Tibial nerve (tissue), 4 donors: ENCODE measurements around the gene FRYL. TPM values are rescaled to one million over a fixed set of nuclear protein-coding genes. Genes with fewer than 3 reads are reported as not detected.
"Not testable (repeated sequence)": the region's sequence is repeated elsewhere in the genome, so short reads cannot be mapped to it uniquely, and the experiment has no call there.

Experiments used
- DNase-seq, 2 donors: peaks; one replicate each; pipeline ENCODE4 v3.0.0-alpha.2; 2019; ENCODE audit warnings: low spot score in 2 of 2
- H3K27ac ChIP-seq, 4 donors: fragments of 200-600 bp; sonication (generic) in 3 of 4; one replicate each; pipeline ENCODE4 v1.5.1; 2017 to 2019; ENCODE audit warnings: mild to moderate bottlenecking in 1 of 4
- H3K27me3 ChIP-seq, 2 donors: fragments of 200-600 bp; sonication (generic) in 1 of 2; one replicate each; pipeline versions ENCODE4 v1.5.1 to v1.6.0; 2017 to 2019
- H3K36me3 ChIP-seq, 3 donors: fragments of 200-600 bp; sonication (generic); one replicate each; pipeline ENCODE4 v1.5.1; 2018 to 2019
- H3K4me1 ChIP-seq, 4 donors: fragments of 200-600 bp; sonication (generic) in 3 of 4; one replicate each; pipeline ENCODE4 v1.5.1; 2017 to 2019
- H3K4me3 ChIP-seq, 4 donors: fragments of 200-600 bp; sonication (generic) in 3 of 4; one replicate each; pipeline ENCODE4 v1.5.1; 2017 to 2019; ENCODE audit warnings: mild to moderate bottlenecking in 1 of 4, moderate library complexity in 1 of 4
- H3K9me3 ChIP-seq, 4 donors: fragments of 200-600 bp; sonication (generic) in 3 of 4; one replicate each; pipeline ENCODE4 v1.5.1; 2017 to 2019
- EP300 ChIP-seq, 2 donors: sonication (generic); formaldehyde crosslinking; IDR thresholded peaks; one replicate each; pipeline ENCODE4 v1.6.1; 2017; ENCODE audit warnings: antibody characterized with exemption in 2 of 2, mild to moderate bottlenecking in 1 of 2
- POLR2A ChIP-seq, 2 donors: fragments of 450-650 bp; IDR thresholded peaks; one replicate each; pipeline ENCODE4 v1.6.1; 2017; ENCODE audit warnings: antibody characterized with exemption in 2 of 2, mild to moderate bottlenecking in 2 of 2, moderate library complexity in 2 of 2
- WGBS, 2 donors: methylation state at CpG; one replicate each; pipeline ENCODE4 v1.1.5; 2018; 5-methylcytosine and 5-hydroxymethylcytosine counted together
- total RNA-seq, 4 donors: library from RNA; depleted of rRNA; stranded (reverse); fragments of >200 nt; gene quantifications; one replicate each; pipeline ENCODE4 v1.1.0, GENCODE V29; 2016
- TF ChIP-seq, protein P1 (sequence below), 5 experiments: fragments of 200-600 bp in 3 of 5; fragments of 450-650 bp in 2 of 5; sonication (generic) in 3 of 5; IDR thresholded peaks; one replicate each; pipeline ENCODE4 v1.5.1; 2016 to 2019; ENCODE audit warnings: antibody characterized with exemption in 5 of 5, mild to moderate bottlenecking in 3 of 5, moderate library complexity in 2 of 5

The FRYL gene
- total RNA-seq, 4 donors from 2014 or later, result 88.3 to 122 (median 99.7) TPM

DNA sequence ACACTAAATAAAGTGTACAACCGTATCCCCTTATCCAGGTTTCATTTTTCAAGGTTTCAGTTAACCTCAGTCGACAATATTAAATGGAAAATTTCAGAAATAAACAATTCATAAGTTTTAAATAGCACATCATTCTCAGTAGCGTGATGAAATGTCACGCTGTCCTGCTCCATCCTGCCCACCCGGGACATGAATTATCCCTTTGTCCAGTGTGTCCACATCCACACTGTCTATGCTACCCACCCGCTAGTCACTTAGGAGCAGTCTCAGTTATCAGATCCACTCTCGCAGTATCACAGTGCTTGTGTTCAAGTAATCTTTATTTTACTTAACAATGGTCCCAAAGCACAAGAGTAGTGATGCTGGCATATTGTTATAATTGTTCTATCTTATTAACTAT, 54.7 kb downstream of the FRYL start:
- DNase-seq, result no peak
- Histone ChIP-seq H3K4me1 (peaks cover 3 to 53% (median 10%) of the 10 kb centered on the region in 4 donors), H3K27me3 (no peaks in the 10 kb centered on the region), H3K36me3 (peaks cover 0 to 9% (median 0%) of the 10 kb centered on the region in 3 donors), H3K9me3 (no peaks in the 10 kb centered on the region), H3K27ac (peak overlapping the region in 2 of 4 donors; percentile 72 to 78), H3K4me3 (no peak overlapping the region)
- WGBS, 2 donors, result 56 to 66% methylated on average over 7 of the region's 7 CpGs
- TF ChIP-seq, protein P1, sequence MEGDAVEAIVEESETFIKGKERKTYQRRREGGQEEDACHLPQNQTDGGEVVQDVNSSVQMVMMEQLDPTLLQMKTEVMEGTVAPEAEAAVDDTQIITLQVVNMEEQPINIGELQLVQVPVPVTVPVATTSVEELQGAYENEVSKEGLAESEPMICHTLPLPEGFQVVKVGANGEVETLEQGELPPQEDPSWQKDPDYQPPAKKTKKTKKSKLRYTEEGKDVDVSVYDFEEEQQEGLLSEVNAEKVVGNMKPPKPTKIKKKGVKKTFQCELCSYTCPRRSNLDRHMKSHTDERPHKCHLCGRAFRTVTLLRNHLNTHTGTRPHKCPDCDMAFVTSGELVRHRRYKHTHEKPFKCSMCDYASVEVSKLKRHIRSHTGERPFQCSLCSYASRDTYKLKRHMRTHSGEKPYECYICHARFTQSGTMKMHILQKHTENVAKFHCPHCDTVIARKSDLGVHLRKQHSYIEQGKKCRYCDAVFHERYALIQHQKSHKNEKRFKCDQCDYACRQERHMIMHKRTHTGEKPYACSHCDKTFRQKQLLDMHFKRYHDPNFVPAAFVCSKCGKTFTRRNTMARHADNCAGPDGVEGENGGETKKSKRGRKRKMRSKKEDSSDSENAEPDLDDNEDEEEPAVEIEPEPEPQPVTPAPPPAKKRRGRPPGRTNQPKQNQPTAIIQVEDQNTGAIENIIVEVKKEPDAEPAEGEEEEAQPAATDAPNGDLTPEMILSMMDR (IDR thresholded peaks at IDR 0.05), result no peak
- TF ChIP-seq POLR2A (IDR thresholded peaks at IDR 0.05), result no peak
- no peak for TF ChIP-seq EP300 (IDR thresholded peaks at IDR 0.05)

DNA sequence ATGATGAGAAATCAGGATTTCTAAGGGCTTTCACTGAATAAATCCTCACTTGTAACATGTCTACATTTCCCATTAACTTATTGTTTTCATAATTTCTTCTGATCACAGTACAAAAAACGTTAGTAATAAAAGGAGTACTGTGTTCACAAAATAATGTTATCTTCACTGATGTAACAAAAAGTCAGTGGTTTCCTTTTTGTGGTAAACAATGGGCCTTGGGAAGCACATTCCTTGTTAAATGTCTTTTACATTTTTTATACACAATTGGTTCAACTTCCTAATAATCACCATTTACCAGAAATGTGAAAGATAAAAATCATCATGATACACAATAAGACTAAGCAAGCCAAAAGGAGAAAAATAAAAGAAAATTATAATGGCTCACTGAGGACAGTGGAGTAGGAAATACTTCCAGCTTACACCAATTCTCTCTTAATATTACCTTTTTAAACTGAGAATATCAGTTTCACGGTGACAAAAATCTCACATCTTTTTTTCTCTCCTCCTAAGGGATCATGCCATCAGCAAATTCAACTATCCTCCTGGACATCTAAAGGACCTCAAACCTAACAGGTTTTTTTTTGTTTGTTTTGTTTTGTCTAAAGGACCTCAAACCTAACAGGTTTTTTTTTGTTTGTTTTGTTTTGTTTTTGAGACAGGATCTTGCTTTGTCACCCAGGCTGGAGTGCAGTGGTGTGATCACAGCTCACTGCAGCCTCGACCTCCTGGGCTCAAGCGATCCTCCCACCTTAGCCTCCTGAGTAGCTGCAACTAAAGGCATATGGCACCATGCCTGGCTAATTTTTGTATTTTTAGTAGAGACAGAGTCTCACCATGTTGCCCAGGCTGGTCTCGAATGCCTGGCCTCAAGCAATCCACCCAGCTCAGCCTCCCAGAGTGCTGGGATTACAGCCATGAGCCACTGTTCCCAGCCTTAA, 57.3 kb downstream of the FRYL start:
- peaks cover 3 to 53% (median 10%) of the 10 kb centered on the region in 4 donors for H3K4me1 ChIP-seq
- peak overlapping the region in 2 of 4 donors; percentile 72 to 78 for H3K27ac ChIP-seq
- H3K9me3 ChIP-seq, result no peaks in the 10 kb centered on the region
- no peak overlapping the region for H3K4me3 ChIP-seq
- H3K36me3 ChIP-seq, result no peaks in the 10 kb centered on the region
- TF ChIP-seq, protein P1 (IDR thresholded peaks at IDR 0.05), result no peak
- TF ChIP-seq POLR2A (IDR thresholded peaks at IDR 0.05), result no peak
- no peak for TF ChIP-seq EP300 (IDR thresholded peaks at IDR 0.05)
- H3K27me3 ChIP-seq, result no peaks in the 10 kb centered on the region
- WGBS, 2 donors, result 52% methylated on average over 5 of the region's 5 CpGs
- DNase-seq, result no peak

DNA sequence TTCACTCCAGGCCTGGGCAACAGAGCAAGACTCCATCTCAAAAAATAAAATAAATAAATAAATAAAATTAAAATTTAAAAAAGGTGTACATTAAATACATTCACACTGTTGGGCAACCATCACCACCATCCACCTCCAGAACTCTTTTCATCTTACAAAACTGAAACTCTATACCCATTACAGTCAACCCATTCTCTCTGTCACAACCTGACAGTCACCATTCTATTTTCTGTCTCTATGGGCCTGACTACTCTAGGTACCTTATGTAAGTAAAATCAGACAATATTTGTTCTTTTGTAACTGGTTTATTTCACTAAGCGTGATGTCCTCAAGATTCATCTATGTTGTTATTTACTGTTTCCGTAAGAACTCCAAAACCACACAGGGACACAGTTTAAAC, 59.6 kb downstream of the FRYL start:
- 98% methylated on average over 2 of the region's 2 CpGs for WGBS, 2 donors
- Histone ChIP-seq H3K27ac (no peak overlapping the region), H3K4me3 (no peak overlapping the region), H3K4me1 (peaks cover 0 to 40% (median 8%) of the 10 kb centered on the region in 4 donors), H3K27me3 (no peaks in the 10 kb centered on the region), H3K9me3 (peaks cover 0 to 4% (median 0%) of the 10 kb centered on the region in 4 donors), H3K36me3 (no peaks in the 10 kb centered on the region)
- DNase-seq, result no peak
- TF ChIP-seq POLR2A (IDR thresholded peaks at IDR 0.05) (no peak), EP300 (IDR thresholded peaks at IDR 0.05) (no peak)
- TF ChIP-seq, protein P1 (IDR thresholded peaks at IDR 0.05), result no peak

DNA sequence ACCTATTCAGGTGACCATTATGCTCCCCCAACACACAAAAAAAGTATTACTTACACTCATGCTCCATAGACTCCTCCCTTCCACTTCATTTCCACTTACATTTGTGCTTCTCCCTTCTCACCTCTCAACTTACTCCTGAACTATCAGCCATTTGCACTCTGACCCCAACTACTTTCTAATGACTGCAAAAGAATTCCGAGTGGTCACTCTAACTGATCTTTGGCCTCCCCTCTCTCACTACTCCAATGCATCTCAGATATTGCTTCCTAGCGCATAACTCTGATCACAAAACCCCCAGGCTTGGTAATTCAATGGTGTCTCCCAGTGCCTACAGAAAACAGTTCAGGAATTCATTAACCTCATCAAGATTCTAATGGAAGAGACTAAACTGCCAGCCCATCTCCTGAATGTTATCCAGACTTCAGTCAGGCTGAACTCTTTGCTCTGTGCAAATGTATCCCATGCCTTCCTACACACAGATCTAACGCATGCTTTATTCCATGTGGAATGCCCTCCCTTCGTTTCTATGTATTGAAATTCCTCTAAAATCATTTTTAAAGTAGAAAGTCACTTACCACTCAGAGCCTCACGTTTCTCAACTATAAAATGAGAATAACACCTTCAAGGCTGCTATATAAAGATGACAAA, 61.1 kb downstream of the FRYL start:
- Histone ChIP-seq H3K9me3 (peaks cover 0 to 4% (median 0%) of the 10 kb centered on the region in 4 donors), H3K4me1 (peaks cover 0 to 25% (median 8%) of the 10 kb centered on the region in 4 donors), H3K4me3 (no peak overlapping the region), H3K27me3 (no peaks in the 10 kb centered on the region), H3K36me3 (no peaks in the 10 kb centered on the region), H3K27ac (no peak overlapping the region)
- DNase-seq, result no peak
- TF ChIP-seq EP300 (IDR thresholded peaks at IDR 0.05), result no peak
- no peak for TF ChIP-seq POLR2A (IDR thresholded peaks at IDR 0.05)
- TF ChIP-seq, protein P1 (IDR thresholded peaks at IDR 0.05), result no peak
- WGBS, 2 donors, result 73 to 82% methylated on average over 5 of the region's 5 CpGs

DNA sequence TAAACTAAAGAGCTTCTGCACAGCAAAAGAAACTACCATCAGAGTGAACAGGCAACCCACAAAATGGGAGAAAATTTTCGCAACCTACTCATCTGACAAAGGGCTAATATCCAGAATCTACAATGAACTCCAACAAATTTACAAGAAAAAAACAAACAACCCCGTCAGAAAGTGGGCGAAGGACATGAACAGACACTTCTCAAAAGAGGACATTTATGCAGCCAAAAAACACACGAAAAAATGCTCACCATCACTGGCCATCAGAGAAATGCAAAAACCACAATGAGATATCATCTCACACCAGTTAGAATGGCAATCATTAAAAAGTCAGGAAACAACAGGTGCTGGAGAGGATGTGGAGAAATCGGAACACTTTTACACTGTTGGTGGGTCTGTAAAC, 63.8 kb downstream of the FRYL start:
- not testable (repeated sequence) for H3K4me3 ChIP-seq, H3K36me3 ChIP-seq, H3K9me3 ChIP-seq, H3K27ac ChIP-seq, H3K27me3 ChIP-seq, DNase-seq, H3K4me1 ChIP-seq
- WGBS, 2 donors, result 97% methylated on average over 5 of the region's 5 CpGs
